ENCODE measurements around the gene CGB2.
A peak's percentile ranks its signal among the peaks of the same experiment; 100 is the strongest.

CGB2 gene

GRCh38 chr19:49070416-49070815 is 38.7 kb downstream of the CGB2 start:
- DNase-seq, result no peak

- no peak for DNase-seq
Measured at GRCh38 chr19:49071860-49072547, 40.3 kb downstream of the CGB2 start.

- peak; percentile 16 for DNase-seq
Measured at GRCh38 chr19:49073514-49074378, 42.1 kb downstream of the CGB2 start.

- peak; percentile 33 for DNase-seq
Measured at GRCh38 chr19:49074869-49075268, 43.2 kb downstream of the CGB2 start.

GRCh38 chr19:49080392-49080791 is 48.7 kb downstream of the CGB2 start:
- no peak for DNase-seq

GRCh38 chr19:49081273-49081672 is 49.6 kb downstream of the CGB2 start:
- DNase-seq, result no peak

Measured in inflammatory macrophage treated with lipopolysaccharide for 4 hours (primary cell).